GM04503 (cell line): ENCODE data around the gene MACROH2A1.

ENCODE experiments used
- DNase-seq: peaks from one replicate; pipeline ENCODE4 v3.0.0-alpha.2; 2012; ENCODE audit warnings: low read depth

MACROH2A1 gene

GRCh38 chr5:135331612-135332011, 67.4 kb downstream of the MACROH2A1 start:
- no peak for DNase-seq

GRCh38 chr5:135330798-135331096, 68.3 kb downstream of the MACROH2A1 start:
- DNase-seq: no peak

GRCh38 chr5:135329913-135330797, 68.9 kb downstream of the MACROH2A1 start:
- DNase-seq: no peak

GRCh38 chr5:135329066-135329912, 69.7 kb downstream of the MACROH2A1 start:
- DNase-seq: no peak

GRCh38 chr5:135328128-135328687, 70.8 kb downstream of the MACROH2A1 start:
- no peak for DNase-seq

GRCh38 chr5:135327429-135328127, 71.5 kb downstream of the MACROH2A1 start:
- DNase-seq: no peak

GRCh38 chr5:135326296-135327254, 72.5 kb downstream of the MACROH2A1 start:
- no peak for DNase-seq

GRCh38 chr5:135324897-135325650, 74.0 kb downstream of the MACROH2A1 start:
- DNase-seq: no peak

- DNase-seq: no peak
Observed at GRCh38 chr5:135324160-135324559, 74.9 kb downstream of the MACROH2A1 start.

- no peak for DNase-seq
Observed at GRCh38 chr5:135323701-135324132, 75.3 kb downstream of the MACROH2A1 start.

- DNase-seq: no peak
Observed at GRCh38 chr5:135323227-135323626, 75.8 kb downstream of the MACROH2A1 start.

GRCh38 chr5:135322744-135323143, 76.3 kb downstream of the MACROH2A1 start:
- no peak for DNase-seq

GRCh38 chr5:135322271-135322670, 76.8 kb downstream of the MACROH2A1 start:
- DNase-seq: no peak

GRCh38 chr5:135320718-135321484, 78.1 kb downstream of the MACROH2A1 start:
- DNase-seq: no peak

GRCh38 chr5:135319928-135320606, 79.0 kb downstream of the MACROH2A1 start:
- DNase-seq: no peak

GRCh38 chr5:135319458-135319857, 79.6 kb downstream of the MACROH2A1 start:
- no peak for DNase-seq

GRCh38 chr5:135318924-135319323, 80.1 kb downstream of the MACROH2A1 start:
- DNase-seq: no peak

- DNase-seq: no peak
Observed at GRCh38 chr5:135318037-135318436, 81.0 kb downstream of the MACROH2A1 start.

GRCh38 chr5:135317286-135317685, 81.7 kb downstream of the MACROH2A1 start:
- no peak for DNase-seq
